ENCODE results near the gene FRYL. TPM values are rescaled to one million over a fixed set of nuclear protein-coding genes. Genes with fewer than 3 reads are reported as not detected.
"Not testable (repeated sequence)": the region's sequence is repeated elsewhere in the genome, so short reads cannot be mapped to it uniquely, and the experiment has no call there.

The FRYL gene
- total RNA-seq, 1 experiment from 2014 or later, result 43.1 TPM

GRCh38 chr4:48742412-48742811 is 37.7 kb downstream of the FRYL start:
- intact Hi-C loops (cut with micrococcal nuclease; ENCODE audit: unreplicated experiment), result no loop called here
- Histone ChIP-seq H3K27me3 (replicated peaks; ENCODE audit: insufficient read depth, low read depth, low read length, poor library complexity) (no peaks in the 10 kb centered on the region), H3K9me3 (ENCODE audit: low read depth, low read length, poor library complexity, severe bottlenecking) (no peaks in the 10 kb centered on the region), H3K4me1 (ENCODE audit: insufficient read depth, low read length, poor library complexity, severe bottlenecking) (peaks cover 6% of the 10 kb centered on the region), H3K4me3 (ENCODE audit: low read depth, low read length, poor library complexity, severe bottlenecking) (no peak overlapping the region), H3K27ac (ENCODE audit: low read depth, low read length, poor library complexity, severe bottlenecking) (no peak overlapping the region), H3K36me3 (ENCODE audit: insufficient read depth, low read length, poor library complexity, severe bottlenecking) (no peaks in the 10 kb centered on the region)
- CTCF ChIA-PET, result no interaction called here
- DNase-seq (ENCODE audit: low spot score), result no peak
- BruUV-seq (replicated peaks), result no TSS peak
- POLR2A ChIA-PET (ENCODE audit: low non-redundant PET), result no interaction called here
- TF ChIP-seq EZH2 (IDR thresholded peaks at IDR 0.05; ENCODE audit: borderline replicate concordance, low read depth, low read length, poor library complexity, severe bottlenecking) (no peak), CTCF (conservative IDR thresholded peaks at IDR 0.05; ENCODE audit: low read depth, low read length) (no peak)

- ChIA-PET CTCF (no interaction called here), POLR2A (ENCODE audit: low non-redundant PET) (no interaction called here)
- no peaks in the 10 kb centered on the region for H3K36me3 ChIP-seq (ENCODE audit: insufficient read depth, low read length, poor library complexity, severe bottlenecking)
- intact Hi-C loops (cut with micrococcal nuclease; ENCODE audit: unreplicated experiment), result no loop called here
- BruUV-seq (replicated peaks), result no TSS peak
- H3K27me3 ChIP-seq (replicated peaks; ENCODE audit: insufficient read depth, low read depth, low read length, poor library complexity), result no peaks in the 10 kb centered on the region
- no peak for TF ChIP-seq EZH2 (IDR thresholded peaks at IDR 0.05; ENCODE audit: borderline replicate concordance, low read depth, low read length, poor library complexity, severe bottlenecking)
- no peak for TF ChIP-seq CTCF (conservative IDR thresholded peaks at IDR 0.05; ENCODE audit: low read depth, low read length)
- H3K4me1 ChIP-seq (ENCODE audit: insufficient read depth, low read length, poor library complexity, severe bottlenecking), result peaks cover 6% of the 10 kb centered on the region
- no peak overlapping the region for H3K27ac ChIP-seq (ENCODE audit: low read depth, low read length, poor library complexity, severe bottlenecking)
- H3K9me3 ChIP-seq (ENCODE audit: low read depth, low read length, poor library complexity, severe bottlenecking), result no peaks in the 10 kb centered on the region
- no peak overlapping the region for H3K4me3 ChIP-seq (ENCODE audit: low read depth, low read length, poor library complexity, severe bottlenecking)
- no peak for DNase-seq (ENCODE audit: low spot score)
Measured at GRCh38 chr4:48739560-48740019, 40.5 kb downstream of the FRYL start.

- ChIA-PET POLR2A (ENCODE audit: low non-redundant PET) (no interaction called here), CTCF (no interaction called here)
- Histone ChIP-seq H3K36me3 (ENCODE audit: insufficient read depth, low read length, poor library complexity, severe bottlenecking) (no peaks in the 10 kb centered on the region), H3K27me3 (replicated peaks; ENCODE audit: insufficient read depth, low read depth, low read length, poor library complexity) (no peaks in the 10 kb centered on the region), H3K4me3 (ENCODE audit: low read depth, low read length, poor library complexity, severe bottlenecking) (no peak overlapping the region), H3K27ac (ENCODE audit: low read depth, low read length, poor library complexity, severe bottlenecking) (no peak overlapping the region), H3K9me3 (ENCODE audit: low read depth, low read length, poor library complexity, severe bottlenecking) (no peaks in the 10 kb centered on the region), H3K4me1 (ENCODE audit: insufficient read depth, low read length, poor library complexity, severe bottlenecking) (peaks cover 6% of the 10 kb centered on the region)
- intact Hi-C loops (cut with micrococcal nuclease; ENCODE audit: unreplicated experiment), result no loop called here
- no peak for TF ChIP-seq CTCF (conservative IDR thresholded peaks at IDR 0.05; ENCODE audit: low read depth, low read length)
- no peak for TF ChIP-seq EZH2 (IDR thresholded peaks at IDR 0.05; ENCODE audit: borderline replicate concordance, low read depth, low read length, poor library complexity, severe bottlenecking)
- DNase-seq (ENCODE audit: low spot score), result no peak
- no TSS peak for BruUV-seq (replicated peaks)
Measured at GRCh38 chr4:48738856-48739255, 41.2 kb downstream of the FRYL start.

GRCh38 chr4:48728906-48729496 is 51.1 kb downstream of the FRYL start:
- H3K27me3 ChIP-seq (replicated peaks; ENCODE audit: insufficient read depth, low read depth, low read length, poor library complexity); H3K36me3 ChIP-seq (ENCODE audit: insufficient read depth, low read length, poor library complexity, severe bottlenecking); H3K4me1 ChIP-seq (ENCODE audit: insufficient read depth, low read length, poor library complexity, severe bottlenecking); H3K9me3 ChIP-seq (ENCODE audit: low read depth, low read length, poor library complexity, severe bottlenecking); H3K27ac ChIP-seq (ENCODE audit: low read depth, low read length, poor library complexity, severe bottlenecking); H3K4me3 ChIP-seq (ENCODE audit: low read depth, low read length, poor library complexity, severe bottlenecking); POLR2A ChIA-PET (ENCODE audit: low non-redundant PET); BruUV-seq (replicated peaks); DNase-seq (ENCODE audit: low spot score); CTCF ChIA-PET; intact Hi-C loops (cut with micrococcal nuclease; ENCODE audit: unreplicated experiment): not testable (repeated sequence)

Data from A673 (cell line).